Measurements from ENCODE around the gene TBC1D9B. TPM values are rescaled to one million over a fixed set of nuclear protein-coding genes. Genes with fewer than 3 reads are reported as not detected.
A peak's percentile ranks its signal among the peaks of the same experiment; 100 is the strongest.

TBC1D9B gene
- total and polyA plus RNA-seq, 8 donors, result 80.6 to 124 (median 97.0) TPM

DNA sequence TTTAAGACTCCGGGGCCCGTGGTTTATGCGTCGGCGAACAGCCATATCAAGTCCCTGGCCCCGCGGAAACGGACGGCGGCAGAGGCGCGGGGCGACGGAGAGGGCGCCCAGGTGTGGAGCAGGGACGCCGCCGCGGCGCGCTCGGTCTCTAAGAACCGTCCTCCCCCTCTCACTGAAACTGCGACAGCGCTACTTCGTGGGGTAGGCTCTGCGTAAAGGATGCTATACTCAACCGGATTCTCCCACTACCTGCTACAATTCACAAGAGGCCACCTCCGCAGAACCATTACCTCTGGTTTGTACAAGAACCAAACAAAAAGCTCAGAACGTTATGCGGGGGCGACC, 49.5 kb downstream of the TBC1D9B start:
- H3K9me3 ChIP-seq, result peaks cover 0 to 5% of the 10 kb centered on the region in 2 donors
- no peak for TF ChIP-seq CTCF (IDR thresholded peaks at IDR 0.05)
- peak overlapping the region; percentile 71 to 96 for H3K4me3 ChIP-seq
- intact Hi-C loops (cut with DNase I), result no loop called here
- peaks cover 0 to 14% of the 10 kb centered on the region in 2 donors for H3K36me3 ChIP-seq
- no peaks in the 10 kb centered on the region for H3K27me3 ChIP-seq
- DNase-seq (peak in 3 of 4 donors; percentile 31 to 85 (median 37)), ATAC-seq (peak; percentile 76)
- peak overlapping the region; percentile 81 to 89 for H3K27ac ChIP-seq
- peaks cover 6 to 13% of the 10 kb centered on the region in 2 donors for H3K4me1 ChIP-seq

- peak in 1 of 4 donors; percentile 30 for DNase-seq
- H3K27me3 ChIP-seq, result no peaks in the 10 kb centered on the region
- H3K27ac ChIP-seq, result no peak overlapping the region
- no peak for ATAC-seq
- H3K36me3 ChIP-seq, result peaks cover 0 to 33% of the 10 kb centered on the region in 2 donors
- intact Hi-C loops (cut with DNase I), result no loop called here
- peaks cover under 1 to 14% of the 10 kb centered on the region in 2 donors for H3K4me1 ChIP-seq
- no peaks in the 10 kb centered on the region for H3K9me3 ChIP-seq
- no peak overlapping the region for H3K4me3 ChIP-seq
- no peak for TF ChIP-seq CTCF (IDR thresholded peaks at IDR 0.05)
These were observed 53.3 kb downstream of the TBC1D9B start for GRCh38 chr5:179854356-179854755.

GRCh38 chr5:179852993-179853547, 54.6 kb downstream of the TBC1D9B start:
- DNase-seq, result peak in 1 of 4 donors; percentile 41
- Histone ChIP-seq H3K4me1 (peaks cover 0 to 13% of the 10 kb centered on the region in 2 donors), H3K4me3 (no peak overlapping the region), H3K9me3 (no peaks in the 10 kb centered on the region), H3K27me3 (no peaks in the 10 kb centered on the region), H3K36me3 (peaks cover 0 to 41% of the 10 kb centered on the region in 2 donors), H3K27ac (no peak overlapping the region)
- intact Hi-C loops (cut with DNase I), result no loop called here
- TF ChIP-seq CTCF (IDR thresholded peaks at IDR 0.05), result no peak
- ATAC-seq, result no peak

GRCh38 chr5:179841621-179842020, 66.1 kb downstream of the TBC1D9B start:
- Histone ChIP-seq H3K4me3 (no peak overlapping the region), H3K27ac (no peak overlapping the region), H3K36me3 (peaks cover 0 to 59% of the 10 kb centered on the region in 2 donors), H3K9me3 (peaks cover 0 to 12% of the 10 kb centered on the region in 2 donors), H3K27me3 (no peaks in the 10 kb centered on the region), H3K4me1 (peaks cover 0 to 7% of the 10 kb centered on the region in 2 donors)
- ATAC-seq (no peak), DNase-seq (peak in 2 of 4 donors; percentile 9 to 65)
- no peak for TF ChIP-seq CTCF (IDR thresholded peaks at IDR 0.05)
- intact Hi-C loops (cut with DNase I), result no loop called here

DNA sequence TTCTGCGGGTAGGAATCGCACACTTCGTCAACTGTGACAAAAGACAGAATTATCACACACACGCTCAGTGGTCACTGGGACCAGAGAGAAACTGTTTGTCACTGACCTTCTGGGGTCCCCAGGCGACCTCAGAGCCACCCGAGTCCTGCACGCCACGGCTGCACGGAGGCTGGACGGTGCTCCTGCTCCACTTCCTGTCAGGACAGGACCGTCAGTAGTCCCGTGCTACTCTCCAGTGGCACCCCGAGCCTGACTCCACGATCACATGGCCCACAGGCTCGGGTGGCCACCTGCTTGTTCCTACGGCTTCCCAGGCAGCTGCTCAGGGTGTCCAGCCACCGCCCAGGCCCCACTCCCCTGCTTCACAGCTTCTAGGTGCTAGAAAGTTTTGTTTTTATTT, 66.9 kb downstream of the TBC1D9B start:
- DNase-seq (peak in 2 of 4 donors; percentile 24 to 82), ATAC-seq (no peak)
- Histone ChIP-seq H3K4me1 (peaks cover 0 to 14% of the 10 kb centered on the region in 2 donors), H3K4me3 (no peak overlapping the region), H3K9me3 (peaks cover 0 to 12% of the 10 kb centered on the region in 2 donors), H3K27ac (no peak overlapping the region), H3K27me3 (no peaks in the 10 kb centered on the region), H3K36me3 (peaks cover 0 to 61% of the 10 kb centered on the region in 2 donors)
- intact Hi-C loops (cut with DNase I), result no loop called here
- TF ChIP-seq CTCF (IDR thresholded peaks at IDR 0.05), result no peak
